Measurements from ENCODE around the gene SNRNP40.

Gene SNRNP40

GRCh38 chr1:31306278-31306677 lies 9.7 kb upstream of the SNRNP40 start:
- H3K4me3 ChIP-seq (ENCODE audit: low read depth, low read length): no peak overlapping the region
- TF ChIP-seq CTCF (IDR thresholded peaks at IDR 0.05; ENCODE audit: low read depth, low read length, missing control alignments): no peak
- no peak for DNase-seq (ENCODE audit: low read depth)

GRCh38 chr1:31302709-31303441 lies 6.3 kb upstream of the SNRNP40 start:
- TF ChIP-seq CTCF (IDR thresholded peaks at IDR 0.05; ENCODE audit: low read depth, low read length, missing control alignments): no peak
- no peak for DNase-seq (ENCODE audit: low read depth)
- no peak overlapping the region for H3K4me3 ChIP-seq (ENCODE audit: low read depth, low read length)

DNA sequence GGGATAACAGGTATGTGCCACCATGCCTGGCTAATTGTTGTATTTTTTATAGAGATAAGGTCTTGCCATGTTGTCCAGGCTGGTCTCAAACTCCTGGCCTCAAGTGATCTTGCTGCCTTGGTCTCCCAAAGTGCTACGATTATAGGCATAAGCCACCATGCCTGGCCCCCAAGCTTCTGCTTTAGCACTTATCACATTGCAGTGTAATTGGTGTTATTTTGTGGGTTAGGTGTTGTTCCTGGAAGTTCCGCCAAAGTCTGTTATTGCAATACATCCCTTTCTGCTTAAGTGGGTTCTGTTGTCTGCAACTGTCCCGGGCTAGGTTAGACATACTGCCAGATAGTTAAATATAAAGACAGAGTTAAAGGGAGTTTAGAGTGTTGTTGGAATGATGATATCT lies 3.6 kb upstream of the SNRNP40 start:
- no peak for DNase-seq (ENCODE audit: low read depth)
- TF ChIP-seq CTCF (IDR thresholded peaks at IDR 0.05; ENCODE audit: low read depth, low read length, missing control alignments): no peak
- H3K4me3 ChIP-seq (ENCODE audit: low read depth, low read length): no peak overlapping the region

DNA sequence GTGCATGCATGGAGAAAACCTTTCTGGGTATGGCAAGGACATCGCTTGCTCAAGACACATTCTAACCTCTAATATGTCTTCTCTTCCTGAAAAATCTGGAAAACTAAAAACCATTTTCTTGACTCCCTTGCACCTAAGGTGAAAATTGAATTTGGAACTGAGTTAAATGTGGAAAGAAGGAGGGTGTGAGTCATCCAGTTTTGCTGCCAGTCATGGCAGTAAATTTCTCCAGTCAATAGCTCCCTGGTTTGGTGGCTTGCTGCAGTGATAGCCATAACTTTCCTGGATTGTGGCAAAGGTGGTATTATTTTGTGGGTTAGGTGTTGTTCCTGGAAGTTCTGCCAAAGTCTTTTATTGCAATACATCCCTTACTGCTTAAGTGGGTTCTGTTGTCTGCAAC lies 2.8 kb upstream of the SNRNP40 start:
- no peak for TF ChIP-seq CTCF (IDR thresholded peaks at IDR 0.05; ENCODE audit: low read depth, low read length, missing control alignments)
- DNase-seq (ENCODE audit: low read depth): no peak
- H3K4me3 ChIP-seq (ENCODE audit: low read depth, low read length): no peak overlapping the region

DNA sequence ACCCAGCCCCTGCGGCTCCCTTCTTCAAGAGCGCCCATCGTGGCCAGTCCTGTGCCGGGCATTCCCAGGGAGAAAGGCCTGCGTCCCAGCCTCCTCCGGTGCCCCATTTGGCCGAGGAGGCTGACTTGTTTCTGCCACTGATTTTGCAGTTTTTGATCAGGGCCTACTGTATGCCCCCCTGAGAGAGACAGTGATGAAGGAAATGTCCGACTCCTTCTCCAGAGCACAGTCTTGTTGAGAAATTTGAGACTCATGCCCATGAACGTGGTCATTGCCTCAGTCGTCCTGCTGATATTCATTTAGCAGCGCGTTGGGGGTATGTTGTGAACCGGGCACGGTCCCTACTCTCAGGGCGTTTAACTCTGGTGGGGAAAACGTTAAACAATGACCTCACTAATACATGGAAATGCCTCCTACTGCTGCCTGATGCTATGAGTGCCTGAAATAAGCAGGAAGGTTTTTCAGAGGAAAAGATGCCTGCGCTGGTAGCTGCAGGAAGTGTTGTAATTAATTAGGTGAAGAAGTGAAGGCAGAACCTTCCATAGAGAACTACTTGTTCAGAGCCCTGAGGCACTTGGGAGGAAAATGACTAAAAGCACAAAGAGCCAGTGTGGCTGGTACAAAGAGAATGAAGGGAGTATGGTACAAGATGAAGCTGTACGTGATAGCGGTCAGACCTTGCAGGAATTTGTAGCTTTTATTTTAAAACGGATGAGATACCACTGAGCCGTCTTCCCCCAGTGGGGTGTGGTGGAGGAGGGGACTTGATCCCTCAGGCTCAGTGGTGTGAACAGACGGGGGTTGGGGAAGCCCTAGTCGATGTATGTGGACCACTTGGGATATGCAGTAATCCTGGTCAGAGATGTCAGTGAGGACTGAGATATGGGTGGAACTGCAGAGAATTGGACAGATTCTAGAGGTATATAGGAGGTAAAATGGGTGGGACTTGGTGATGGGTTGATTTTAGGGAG lies 974 bp upstream of the SNRNP40 start:
- no peak for DNase-seq (ENCODE audit: low read depth)
- TF ChIP-seq CTCF (IDR thresholded peaks at IDR 0.05; ENCODE audit: low read depth, low read length, missing control alignments): no peak
- H3K4me3 ChIP-seq (ENCODE audit: low read depth, low read length): peak overlapping the region; percentile 97

DNA sequence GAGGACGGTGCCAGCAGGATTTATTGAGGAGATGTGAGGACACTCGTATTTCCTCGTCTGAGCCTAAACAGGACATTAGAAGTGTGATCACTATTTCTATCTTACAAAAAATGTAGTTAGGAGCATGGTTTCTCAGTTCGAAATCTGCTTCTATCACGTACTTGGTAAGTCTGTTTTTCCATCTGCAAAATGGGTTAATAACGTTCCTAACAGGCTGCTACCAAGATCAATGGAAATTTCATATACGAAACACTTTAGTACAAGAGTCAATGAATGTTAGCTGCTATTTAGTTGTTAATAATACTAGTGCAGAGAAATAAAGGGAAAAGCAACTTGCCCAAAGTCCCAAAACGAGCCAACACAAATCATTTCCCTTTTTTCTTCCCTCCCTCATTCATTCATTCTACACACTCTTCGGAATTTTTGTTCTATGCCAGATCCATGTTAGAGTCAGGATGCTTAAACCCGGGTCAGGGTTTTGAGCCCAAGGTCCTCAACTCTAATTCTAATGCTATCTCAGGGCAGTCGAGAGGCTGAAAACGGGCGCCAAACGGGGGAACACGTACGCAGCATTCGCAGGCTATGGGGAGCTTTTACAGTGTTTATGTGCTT lies 608 bp downstream of the SNRNP40 start:
- no peak for TF ChIP-seq CTCF (IDR thresholded peaks at IDR 0.05; ENCODE audit: low read depth, low read length, missing control alignments)

More for the DNA sequence above, 608 bp downstream of the SNRNP40 start:
- H3K4me3 ChIP-seq (ENCODE audit: low read depth, low read length): peak overlapping the region; percentile 97
- no peak for DNase-seq (ENCODE audit: low read depth)

Measured in GM12864 (cell line).